ENCODE data around the gene RNF157.

The RNF157 gene

DNA sequence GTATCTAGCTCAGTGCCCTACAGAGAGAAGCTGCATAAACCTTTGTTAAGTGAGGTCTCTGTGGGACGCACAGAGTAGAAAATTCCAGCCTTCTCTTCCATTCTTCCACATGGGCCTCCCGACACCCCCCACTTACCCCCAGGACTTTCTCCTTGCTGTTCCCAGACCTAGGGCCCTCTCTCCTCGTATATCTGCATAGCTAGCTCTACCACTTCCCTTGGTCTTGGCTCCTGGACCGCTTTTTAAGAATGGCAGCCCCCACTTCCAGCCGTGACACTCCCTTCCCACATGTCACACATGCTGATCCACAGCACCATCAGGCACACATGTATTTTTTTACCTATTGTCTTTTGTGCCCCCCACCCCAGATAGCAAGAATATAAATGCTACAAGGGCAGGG is 82.5 kb downstream of the RNF157 start:
- no peak for DNase-seq (ENCODE audit: low spot score)

DNA sequence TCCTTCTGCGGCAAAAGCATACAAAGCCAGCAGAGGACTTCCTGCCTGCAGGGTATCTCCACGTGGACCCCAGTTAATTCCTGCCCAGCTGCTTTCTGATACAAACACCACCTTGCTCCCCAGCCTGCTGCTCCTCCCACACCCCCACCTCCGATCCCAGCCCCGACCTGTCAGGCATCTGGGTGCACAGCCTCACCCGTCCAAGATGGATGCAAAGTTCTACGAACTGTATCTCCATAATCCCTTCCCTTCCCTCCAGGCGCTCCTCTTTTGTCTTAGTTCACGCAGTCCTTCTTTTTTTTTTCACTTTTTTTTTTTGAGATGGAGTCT is 83.7 kb downstream of the RNF157 start:
- DNase-seq (ENCODE audit: low spot score): no peak

DNA sequence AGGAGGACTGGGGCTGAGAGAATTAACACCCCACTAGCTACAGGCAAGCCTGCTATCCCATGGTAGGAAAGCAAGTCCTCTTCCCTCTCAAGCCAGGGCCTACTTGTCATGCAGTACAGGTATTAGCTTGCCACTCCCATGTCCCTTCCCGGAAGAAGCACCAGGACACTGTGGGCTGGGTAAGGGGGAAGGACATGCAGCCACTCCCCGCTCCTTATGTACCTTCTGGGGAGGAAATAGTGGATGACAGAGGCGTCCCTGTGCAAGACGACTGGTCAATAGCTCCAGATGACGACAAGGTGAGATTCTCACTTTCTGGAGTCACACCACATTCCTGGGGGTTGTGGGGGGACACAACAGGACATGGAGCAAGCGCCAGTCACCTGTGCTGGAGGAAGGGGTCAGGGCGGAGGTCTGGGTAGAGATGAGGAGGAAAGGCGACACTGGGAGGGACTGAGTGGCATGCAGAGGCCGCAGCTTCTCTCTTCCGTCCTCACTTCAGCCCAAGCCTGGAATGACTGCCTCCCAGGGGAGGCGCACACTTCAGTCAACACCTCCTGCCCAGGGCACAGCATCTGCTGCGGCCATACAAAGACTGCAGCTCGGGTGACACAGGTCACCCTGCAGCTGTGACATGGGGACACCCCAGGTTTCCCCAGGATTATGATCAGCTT is 84.2 kb downstream of the RNF157 start:
- DNase-seq (ENCODE audit: low spot score): no peak

DNA sequence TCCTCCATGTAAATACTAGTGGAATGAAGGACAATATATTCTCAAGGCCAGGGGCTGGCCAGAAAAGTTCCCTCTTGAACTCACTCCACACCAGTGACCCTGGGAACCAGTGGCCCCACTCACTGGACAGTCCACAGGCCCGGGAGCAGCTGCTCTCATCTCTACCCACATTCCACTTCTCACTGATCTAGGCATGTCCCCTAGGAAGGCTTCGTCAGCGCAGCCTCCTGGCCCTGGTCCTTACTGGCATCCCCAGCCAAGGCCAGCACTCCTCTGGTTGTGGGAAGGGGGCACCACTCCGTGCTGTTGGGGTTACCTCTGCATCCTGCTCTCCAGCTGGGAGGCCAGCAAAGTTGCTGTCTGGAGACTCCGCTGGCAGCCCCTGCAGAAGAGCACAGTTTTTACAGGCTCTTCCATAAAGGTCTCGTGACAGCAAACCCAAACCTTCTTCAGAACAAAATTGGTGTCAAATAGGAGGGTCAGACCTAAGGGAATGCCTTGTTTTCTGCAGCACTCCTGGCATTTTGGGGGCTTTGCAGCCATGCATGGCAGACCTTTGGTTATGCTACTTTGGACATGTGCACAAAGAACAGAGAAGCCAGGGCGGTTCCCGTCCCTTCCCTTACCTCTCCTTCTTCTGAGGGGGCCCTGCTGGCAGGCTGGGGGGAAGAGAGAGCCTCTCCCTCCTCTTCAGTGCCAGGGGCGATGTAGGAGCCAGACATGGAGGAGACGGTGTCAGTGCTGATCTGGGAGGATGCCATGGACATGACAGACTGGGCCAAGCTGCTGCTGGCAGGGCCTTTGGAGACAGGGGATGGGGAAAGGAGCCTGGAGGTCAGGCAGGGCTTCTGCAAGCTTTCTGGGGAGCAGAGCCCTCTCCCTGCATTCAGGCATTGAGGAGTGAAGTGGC is 85.1 kb downstream of the RNF157 start:
- no peak for DNase-seq (ENCODE audit: low spot score)

DNA sequence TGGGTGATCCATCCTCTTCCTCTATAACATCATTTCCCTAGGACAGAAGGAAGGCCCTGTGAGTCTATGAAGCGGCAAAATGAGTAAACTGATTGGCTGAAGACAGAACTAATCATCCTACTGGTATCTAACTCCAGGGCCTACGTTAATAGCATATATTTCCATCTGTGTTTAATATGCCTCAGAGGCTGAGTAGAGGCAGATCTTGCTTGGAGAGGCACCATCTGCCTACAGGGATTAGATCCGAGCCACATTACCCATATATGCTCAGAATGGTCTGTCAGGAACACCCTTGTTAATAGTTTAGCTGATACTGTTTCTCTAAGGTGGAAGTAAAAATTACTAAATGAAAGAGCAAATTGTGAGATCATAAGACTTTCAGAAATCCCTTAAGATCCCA is 86.0 kb downstream of the RNF157 start:
- no peak for DNase-seq (ENCODE audit: low spot score)

DNA sequence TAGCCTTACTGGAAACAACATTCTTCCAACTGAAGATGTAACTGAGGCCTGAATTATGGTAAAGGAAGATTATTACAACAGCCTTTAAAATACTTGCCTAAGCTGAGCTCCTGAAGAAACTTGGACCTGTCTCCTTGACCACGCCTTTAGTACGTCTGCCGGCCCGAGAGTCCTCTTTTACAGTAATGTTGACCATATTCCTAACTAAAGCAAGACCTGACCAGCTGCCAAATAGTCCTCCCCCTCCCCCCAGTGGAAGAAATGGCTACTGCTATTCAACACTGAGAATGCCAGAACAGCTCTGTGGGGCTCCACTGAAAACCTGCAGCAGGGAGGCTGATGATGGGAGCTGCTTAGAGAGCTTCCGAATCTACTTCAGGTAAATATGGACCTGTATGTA is 86.7 kb downstream of the RNF157 start:
- no peak for DNase-seq (ENCODE audit: low spot score)

DNA sequence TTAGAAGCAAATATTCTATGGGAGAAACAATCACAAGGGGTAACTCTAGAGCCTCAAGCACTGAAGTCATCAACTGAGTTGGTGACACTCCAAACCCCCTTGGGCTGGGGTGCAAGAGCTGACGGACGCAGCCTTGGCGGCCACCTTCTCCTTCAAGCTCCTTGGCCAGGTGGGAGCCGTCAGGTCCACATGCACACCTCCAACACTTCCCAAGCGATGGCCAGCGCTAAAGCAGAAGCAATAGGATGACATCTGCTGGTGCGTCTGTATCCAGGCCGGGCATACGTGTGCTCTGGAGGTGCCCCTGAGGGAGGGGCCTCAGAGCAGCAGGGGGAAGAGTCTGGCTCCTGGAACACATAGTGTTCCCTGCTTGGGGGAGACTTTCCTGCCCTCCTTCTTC is 87.1 kb downstream of the RNF157 start:
- no peak for DNase-seq (ENCODE audit: low spot score)

DNA sequence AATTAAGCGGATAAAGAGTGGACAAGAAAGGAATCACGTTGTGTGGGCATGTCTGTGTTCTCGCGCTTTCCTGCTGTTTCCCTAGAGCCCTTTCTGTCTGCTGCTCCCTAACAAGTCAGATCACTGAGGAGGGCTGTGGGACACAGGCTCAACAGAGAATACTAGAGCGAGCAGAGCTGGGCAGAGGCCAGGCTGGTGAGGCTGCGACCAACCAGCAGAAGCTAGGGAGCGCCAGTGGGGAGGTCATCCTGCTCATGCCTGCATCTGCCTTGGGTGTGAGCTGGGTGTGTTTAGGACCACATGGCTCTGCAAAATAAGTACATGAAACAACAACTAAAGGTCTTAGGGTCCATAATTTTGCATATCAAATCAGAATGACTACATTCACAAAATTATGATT is 87.7 kb downstream of the RNF157 start:
- DNase-seq (ENCODE audit: low spot score): no peak

DNA sequence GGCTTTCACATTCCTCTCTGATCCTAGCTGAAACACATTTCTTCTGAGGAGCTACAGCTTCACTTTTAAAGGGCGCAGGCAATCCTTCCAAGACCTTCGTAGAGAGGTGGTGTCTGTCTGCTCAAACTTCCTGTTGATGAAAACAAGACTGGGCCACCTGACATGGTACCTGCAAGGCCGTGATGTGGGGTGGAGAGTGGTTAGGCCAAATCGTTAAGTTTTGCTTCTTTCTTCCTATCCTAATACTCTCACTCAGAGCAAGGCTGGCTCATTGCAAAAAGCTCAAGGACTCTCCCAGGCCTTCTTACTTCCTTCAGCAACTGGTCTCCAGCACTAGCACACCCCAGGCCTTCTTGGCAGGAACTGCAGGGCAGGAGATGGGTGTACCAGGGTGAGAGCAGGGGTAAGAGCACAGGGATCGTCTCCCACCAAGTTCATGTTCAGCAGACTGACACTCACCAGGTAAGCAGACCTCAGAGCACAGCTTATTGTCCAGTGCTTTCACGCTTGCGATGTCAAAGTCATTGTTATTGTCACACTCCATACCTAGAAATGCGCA is 88.3 kb downstream of the RNF157 start:
- no peak for DNase-seq (ENCODE audit: low spot score)

DNA sequence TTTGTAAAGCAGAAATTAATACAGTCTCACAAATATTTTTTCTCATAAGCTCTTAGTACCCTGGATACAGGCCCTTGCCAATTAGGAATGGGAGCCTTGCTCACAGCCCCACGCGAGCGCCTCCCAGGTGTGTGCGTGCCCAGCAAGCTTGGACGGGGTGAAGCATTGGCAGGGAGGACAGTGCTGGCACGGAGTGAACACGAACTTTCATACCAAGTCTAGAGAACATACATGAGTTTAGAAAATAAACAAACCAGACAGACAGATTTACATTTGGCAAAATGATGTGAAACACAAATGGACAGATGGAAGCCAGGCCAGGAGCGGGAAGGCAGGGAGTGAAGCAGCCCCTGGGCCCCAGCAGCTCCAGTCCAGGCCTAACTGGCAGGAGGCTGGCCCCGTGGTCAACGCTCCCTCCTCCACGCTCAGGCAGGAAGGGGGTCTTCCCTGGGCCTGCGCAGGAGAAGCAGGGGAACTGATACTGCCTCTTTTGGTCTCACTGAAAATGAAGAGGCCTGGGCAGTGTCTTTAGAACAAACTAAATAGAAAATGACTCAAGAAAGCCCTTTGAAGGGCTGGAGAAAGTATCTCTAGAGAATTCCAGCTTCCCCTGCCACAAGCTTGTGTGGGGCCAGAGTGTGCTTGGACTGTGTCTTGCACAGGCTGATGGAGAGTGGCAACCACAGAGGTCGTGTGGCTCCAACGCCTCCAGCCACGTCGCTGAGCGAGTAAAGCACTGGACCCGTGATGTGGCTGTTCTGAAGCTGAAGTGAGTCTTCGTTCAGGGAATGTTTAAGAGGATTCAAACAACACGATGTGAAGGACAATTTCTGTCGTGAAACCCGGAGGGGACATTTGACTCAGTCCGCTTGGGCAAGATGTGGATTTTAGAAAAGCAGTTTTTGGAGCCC is 89.3 kb downstream of the RNF157 start:
- no peak for DNase-seq (ENCODE audit: low spot score)

DNA sequence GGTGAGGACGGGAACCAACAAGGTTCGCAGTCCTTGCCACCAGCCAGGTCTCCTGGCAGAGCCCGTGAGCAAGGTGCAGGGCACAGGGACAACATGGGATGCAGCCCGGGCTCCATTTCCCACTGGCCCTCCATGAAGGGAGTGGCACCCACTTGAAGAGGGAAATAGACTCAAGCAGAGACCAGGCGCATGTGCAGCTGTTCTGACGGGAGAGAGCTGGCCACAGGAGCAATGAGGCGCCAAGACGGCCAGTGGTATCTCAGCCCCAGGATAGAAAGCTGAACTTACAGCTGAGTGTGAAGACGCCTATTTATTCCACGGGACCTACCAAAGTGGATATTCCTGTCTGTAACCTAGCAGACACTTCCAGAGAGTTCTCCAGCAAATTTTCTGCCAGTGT is 91.1 kb downstream of the RNF157 start:
- DNase-seq (ENCODE audit: low spot score): no peak

DNA sequence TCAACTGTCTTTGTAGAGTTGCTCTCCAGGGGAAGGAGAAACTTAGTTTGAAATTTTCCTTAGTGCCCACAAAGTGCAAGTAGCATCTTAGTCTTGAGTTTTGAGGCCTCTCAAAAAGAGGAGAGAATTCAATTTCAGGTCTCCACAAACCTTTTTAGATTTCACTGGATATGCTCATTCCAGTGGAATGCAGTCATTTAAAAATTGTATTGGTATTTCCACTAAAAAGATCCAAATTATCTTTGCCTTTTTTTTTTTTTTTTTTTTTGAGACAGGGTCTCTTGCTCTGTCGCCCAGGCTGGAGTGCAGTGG is 92.3 kb downstream of the RNF157 start:
- no peak for DNase-seq (ENCODE audit: low spot score)

DNA sequence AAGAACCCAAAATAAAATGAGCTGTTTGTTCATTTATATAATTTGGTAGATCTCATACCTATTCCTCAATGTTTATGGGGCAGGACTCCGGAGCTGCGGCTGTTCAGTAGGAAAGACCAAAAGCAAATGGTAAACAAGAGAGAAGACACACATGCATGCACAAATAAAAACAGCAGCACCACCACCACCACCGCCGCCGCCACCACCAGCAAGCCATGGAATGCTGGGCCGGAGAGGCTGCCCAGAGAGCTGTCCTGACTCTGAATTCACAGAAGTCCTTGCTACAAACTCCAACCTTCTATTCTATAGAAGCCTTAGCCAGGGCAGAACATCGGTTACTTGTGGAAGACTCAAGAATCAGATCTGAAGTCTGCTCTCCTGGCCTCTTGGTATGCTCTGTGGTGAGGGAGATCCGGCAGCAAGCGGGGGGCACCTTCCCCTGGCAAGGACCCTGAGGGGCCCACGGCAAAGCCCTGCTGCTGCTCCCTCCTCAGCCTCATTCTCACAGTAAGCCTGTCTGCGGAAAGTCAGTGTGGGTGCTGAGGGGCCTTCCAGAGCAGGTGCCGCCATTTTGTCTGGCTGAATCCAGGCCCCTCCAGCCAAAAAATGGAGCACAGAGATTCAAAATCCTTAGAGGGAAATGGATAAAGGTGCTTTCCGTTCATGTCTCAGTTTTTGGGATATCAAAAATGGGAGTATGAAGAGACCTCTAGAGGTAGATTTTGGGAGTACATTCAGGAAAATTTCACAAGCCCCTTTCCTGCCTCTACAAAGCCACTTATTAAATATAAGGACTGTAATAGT is 92.9 kb downstream of the RNF157 start:
- peak; percentile 65 for DNase-seq (ENCODE audit: low spot score)

DNA sequence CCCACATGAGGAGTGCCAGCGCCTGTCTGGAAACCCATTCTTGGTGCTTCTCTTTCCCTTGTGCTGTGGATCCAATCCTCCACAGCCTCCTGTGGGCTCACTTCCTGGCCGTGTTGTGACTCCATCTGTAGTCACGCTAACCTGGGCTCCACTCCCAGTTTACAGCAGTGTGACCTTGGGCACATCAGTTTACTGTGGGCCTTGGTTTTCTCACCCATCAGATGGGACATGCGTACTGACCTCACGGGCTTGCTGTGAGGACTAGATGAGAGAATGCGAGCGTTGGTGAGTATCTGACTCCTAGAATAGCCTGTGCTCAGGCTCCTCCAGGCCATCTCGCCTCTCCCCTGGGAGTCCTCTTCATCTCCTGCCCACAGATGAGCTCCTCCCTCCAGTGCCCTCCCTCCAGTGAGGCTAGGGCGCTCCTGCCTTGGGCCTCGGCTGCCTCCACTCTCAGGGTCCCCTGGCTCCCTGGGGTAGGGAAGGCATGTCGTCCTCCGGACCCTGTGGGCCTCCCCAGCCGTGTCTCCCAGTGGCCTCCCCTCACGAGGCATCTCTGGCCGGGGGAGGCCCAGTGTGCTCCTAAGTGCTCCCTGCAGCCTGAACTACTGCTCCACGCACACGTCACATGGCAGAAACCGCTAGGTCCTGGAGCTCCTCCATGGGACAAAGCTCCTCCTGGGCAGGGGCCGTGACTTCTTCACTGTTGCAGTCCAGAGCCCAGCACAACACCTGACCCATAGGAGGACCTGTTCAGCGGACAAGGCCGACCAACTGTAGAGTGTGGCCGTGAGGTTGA is 94.0 kb downstream of the RNF157 start:
- no peak for DNase-seq (ENCODE audit: low spot score)

DNA sequence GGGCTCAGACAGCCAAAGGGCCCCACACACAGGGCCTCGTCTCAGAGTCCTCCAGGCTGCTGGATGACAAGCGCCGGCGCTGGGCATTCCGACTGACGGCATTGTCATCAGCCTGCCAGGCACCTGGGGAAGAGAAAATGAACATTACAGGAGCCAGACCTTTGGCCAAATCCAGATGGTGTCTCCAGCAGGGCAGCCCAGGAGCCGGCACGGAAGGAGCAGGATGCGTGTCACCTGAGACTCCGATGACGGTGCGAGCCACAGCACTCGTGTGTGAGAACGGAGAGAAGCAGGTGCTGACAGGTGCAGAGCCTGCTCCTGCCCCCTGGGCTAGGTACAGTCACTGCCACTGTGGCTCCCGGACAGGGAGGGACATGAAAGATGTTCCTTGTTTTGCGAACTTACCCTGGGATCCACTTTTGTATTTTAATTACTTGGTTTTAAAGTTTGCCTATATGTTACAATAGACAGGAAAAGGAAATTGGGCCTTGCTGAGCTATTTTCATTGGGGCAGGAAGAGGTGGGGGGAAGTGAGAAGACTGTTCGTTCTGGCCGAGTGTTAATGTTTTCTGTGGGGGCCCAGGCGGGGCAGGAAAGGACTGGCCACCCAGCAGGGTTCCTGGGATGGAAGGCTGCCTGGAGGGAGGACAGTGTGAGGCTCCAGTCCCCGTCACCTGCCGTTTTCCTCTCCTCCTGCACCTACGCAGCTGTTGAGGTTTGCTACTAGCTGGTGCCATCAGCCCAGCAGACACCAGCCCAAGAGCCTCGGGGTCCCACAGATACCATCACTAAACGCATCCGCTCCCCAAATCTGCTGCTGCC is 94.9 kb downstream of the RNF157 start:
- DNase-seq (ENCODE audit: low spot score): no peak

DNA sequence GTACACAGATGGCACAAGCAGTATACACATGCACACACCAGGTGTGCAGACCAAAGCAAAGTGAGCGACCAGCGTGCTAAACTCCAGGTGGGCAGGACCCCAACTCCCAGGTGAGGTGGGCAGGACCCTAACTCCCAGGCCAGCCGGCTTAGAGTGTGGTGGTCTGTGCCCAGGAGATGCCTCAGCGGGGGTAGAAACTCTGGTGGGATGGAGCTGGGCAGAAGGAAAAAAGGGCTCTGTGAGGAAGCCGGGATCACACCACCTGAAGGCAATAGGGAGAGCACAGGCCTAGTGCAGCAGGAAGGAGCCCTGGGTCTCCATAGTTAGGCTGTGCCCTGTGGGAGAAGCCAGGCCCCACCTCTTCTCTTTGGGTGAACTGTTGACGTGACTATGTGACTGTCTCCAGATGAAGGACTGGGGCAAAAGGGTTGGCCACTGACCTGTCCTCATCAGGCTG is 97.7 kb downstream of the RNF157 start:
- no peak for DNase-seq (ENCODE audit: low spot score)

DNA sequence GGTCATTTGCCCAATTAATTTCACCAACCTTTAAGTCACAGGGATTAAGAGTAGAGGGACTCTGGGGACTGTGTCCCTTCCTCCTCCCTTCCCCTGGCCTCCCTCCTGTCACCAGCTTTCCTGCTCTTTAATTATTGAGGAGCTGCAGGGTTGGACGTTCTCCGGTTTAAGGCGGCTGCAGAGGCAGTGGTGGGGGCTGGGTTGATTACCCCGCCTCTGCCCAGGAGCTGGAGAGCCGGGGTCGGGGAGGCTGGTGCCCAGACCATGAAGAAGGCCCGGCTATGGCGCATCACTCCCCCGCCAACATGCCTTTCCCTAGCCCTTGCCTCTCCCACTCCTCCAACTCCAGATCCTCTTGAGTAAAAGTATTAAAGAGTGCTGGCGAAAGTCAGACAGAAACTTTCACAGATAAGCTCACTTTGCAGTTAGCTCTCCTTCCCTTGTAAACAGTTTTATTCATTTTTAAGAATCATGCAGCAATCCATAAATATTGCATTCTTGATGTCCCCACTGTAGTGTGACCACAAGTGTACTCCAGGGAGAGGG is 98.2 kb downstream of the RNF157 start:
- DNase-seq (ENCODE audit: low spot score): no peak

DNA sequence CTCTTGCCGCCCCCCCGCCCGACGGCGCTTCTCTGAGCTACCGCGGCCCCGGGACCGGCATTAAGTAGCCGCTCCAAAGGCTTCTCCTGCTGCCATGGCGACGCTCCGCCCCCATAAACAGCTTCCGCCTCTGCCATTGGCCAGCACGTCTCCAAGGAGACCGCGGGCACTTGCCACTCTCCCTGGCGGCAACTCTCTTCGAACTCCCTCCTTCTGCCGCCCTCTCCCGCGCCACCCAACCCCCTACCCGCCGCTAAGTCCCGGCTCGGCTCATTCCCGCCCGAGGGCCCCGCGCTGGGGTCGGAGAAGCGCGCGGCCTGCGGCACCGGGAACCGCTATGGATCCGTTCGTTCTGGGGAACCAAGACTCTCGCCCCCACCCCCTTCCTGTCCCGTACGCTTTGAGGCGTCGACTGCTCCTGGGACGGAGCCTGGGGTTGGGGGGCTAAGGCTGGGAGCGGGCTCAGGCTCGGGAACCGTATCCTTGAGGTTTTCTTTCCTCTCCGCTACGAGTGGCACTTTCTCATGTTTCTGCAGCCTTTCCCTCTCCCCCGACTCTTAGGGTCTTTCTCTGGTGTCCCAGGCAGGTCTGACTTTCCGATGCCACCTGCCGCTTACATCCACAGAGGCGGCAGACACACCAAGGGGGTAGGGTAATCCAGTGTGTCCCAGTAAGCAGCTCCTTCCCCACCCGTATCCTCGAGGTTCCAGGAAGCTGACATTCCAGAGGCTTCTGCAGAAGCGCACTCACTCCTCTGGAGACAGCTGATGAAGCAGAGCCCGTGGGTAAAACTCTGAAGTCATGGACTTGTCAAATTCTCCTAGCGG is 98.9 kb downstream of the RNF157 start, which contains the start of gene FOXJ1:
Gene FOXJ1, minus strand, starts transcription at position 34 of the 827 bp plus-strand sequence. CDS start 850 bp downstream, outside the sequence.
- DNase-seq (ENCODE audit: low spot score): peak; percentile 91
